ENCODE data around the gene CYP27A1. TPM values are rescaled to one million over a fixed set of nuclear protein-coding genes. Genes with fewer than 3 reads are reported as not detected.

CYP27A1 gene
- total RNA-seq, 1 experiment from 2014 or later = 0.94 TPM

- POLR2A ChIA-PET (ENCODE audit: unreplicated experiment) = no interaction called here
- no peak for DNase-seq
- H3K27me3 ChIP-seq (ENCODE audit: insufficient read depth, low read depth) = no peaks in the 10 kb centered on the region
Observed at GRCh38 chr2:218820746-218821369, 38.9 kb downstream of the CYP27A1 start.

DNA sequence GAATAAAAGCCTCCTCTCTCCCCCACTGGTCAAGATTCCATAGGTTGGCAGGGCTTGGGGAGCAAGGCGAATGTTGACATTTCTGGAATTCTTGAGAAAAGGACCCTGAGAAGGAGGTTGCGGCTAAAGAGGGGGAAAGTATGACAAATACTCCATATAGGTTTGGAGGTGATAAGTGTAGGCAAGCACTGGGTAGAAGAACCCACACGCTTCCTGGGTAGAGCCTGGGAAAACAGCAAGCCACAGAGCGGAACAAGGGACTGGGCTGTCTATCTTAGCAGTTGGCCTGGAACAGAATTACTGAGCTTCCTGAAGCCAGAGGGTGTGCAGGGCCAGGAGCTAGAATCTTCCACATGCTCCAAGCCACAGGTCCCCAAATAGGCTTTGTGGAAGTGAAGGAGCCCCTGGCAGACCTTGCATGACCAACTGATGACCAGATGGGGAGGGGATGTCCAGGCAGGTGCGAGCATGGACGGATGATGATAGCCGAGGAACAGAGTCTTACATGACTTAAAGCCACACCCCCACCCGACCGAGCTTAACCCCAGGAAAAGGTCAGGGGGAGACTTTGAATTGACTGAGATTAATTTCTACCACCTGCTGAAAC is 39.8 kb downstream of the CYP27A1 start:
- no peak for DNase-seq
- H3K27ac ChIP-seq = no peak overlapping the region
- H2AFZ ChIP-seq = no peak overlapping the region
- TF ChIP-seq EZH2 (IDR thresholded peaks at IDR 0.05; ENCODE audit: low read depth) = no peak
- TF ChIP-seq, protein P1, sequence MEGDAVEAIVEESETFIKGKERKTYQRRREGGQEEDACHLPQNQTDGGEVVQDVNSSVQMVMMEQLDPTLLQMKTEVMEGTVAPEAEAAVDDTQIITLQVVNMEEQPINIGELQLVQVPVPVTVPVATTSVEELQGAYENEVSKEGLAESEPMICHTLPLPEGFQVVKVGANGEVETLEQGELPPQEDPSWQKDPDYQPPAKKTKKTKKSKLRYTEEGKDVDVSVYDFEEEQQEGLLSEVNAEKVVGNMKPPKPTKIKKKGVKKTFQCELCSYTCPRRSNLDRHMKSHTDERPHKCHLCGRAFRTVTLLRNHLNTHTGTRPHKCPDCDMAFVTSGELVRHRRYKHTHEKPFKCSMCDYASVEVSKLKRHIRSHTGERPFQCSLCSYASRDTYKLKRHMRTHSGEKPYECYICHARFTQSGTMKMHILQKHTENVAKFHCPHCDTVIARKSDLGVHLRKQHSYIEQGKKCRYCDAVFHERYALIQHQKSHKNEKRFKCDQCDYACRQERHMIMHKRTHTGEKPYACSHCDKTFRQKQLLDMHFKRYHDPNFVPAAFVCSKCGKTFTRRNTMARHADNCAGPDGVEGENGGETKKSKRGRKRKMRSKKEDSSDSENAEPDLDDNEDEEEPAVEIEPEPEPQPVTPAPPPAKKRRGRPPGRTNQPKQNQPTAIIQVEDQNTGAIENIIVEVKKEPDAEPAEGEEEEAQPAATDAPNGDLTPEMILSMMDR (conservative IDR thresholded peaks at IDR 0.05) = no peak
- ChIA-PET CTCF (no interaction called here), POLR2A (ENCODE audit: unreplicated experiment) (no interaction called here)
- no peaks in the 10 kb centered on the region for H3K9me2 ChIP-seq (ENCODE audit: insufficient read depth)
- H3K4me3 ChIP-seq = no peak overlapping the region
- no TSS peak for BruUV-seq (replicated peaks)
- H3K36me3 ChIP-seq (ENCODE audit: low read depth) = no peaks in the 10 kb centered on the region
- no peaks in the 10 kb centered on the region for H3K79me2 ChIP-seq (ENCODE audit: low read depth)
- H3K4me2 ChIP-seq = no peak overlapping the region
- 0 out of 2 replicates have a peak, but pooled peaks cover 2% of the 10 kb centered on the region for H3F3A ChIP-seq (ENCODE audit: insufficient read depth, low read depth)
- peaks cover 2% of the 10 kb centered on the region; the same call in 1 of the 2 replicates for H3K4me1 ChIP-seq (replicated peaks; ENCODE audit: insufficient read depth)
- H3K27me3 ChIP-seq (ENCODE audit: insufficient read depth, low read depth) = no peaks in the 10 kb centered on the region
- intact Hi-C loops (cut with micrococcal nuclease; ENCODE audit: unreplicated experiment) = no loop called here
- H3K9me3 ChIP-seq (ENCODE audit: insufficient read depth, low read depth) = no peaks in the 10 kb centered on the region
- H4K20me1 ChIP-seq (ENCODE audit: insufficient read depth) = no peaks in the 10 kb centered on the region

More at GRCh38 chr2:218820746-218821369, 38.9 kb downstream of the CYP27A1 start:
- H3K9me2 ChIP-seq (ENCODE audit: insufficient read depth) = no peaks in the 10 kb centered on the region
- no peak overlapping the region for H3K4me3 ChIP-seq
- no peaks in the 10 kb centered on the region for H3K9me3 ChIP-seq (ENCODE audit: insufficient read depth, low read depth)
- no peaks in the 10 kb centered on the region for H3K36me3 ChIP-seq (ENCODE audit: low read depth)
- no peak overlapping the region for H3K27ac ChIP-seq
- intact Hi-C loops (cut with micrococcal nuclease; ENCODE audit: unreplicated experiment) = no loop called here
- H3K79me2 ChIP-seq (ENCODE audit: low read depth) = no peaks in the 10 kb centered on the region
- CTCF ChIA-PET = no interaction called here
- H2AFZ ChIP-seq = no peak overlapping the region
- BruUV-seq (replicated peaks) = no TSS peak
- peaks cover 4% of the 10 kb centered on the region; the same call in 1 of the 2 replicates for H3K4me1 ChIP-seq (replicated peaks; ENCODE audit: insufficient read depth)
- no peak overlapping the region for H3K4me2 ChIP-seq
- TF ChIP-seq EZH2 (IDR thresholded peaks at IDR 0.05; ENCODE audit: low read depth) = no peak
- TF ChIP-seq, protein P1 (conservative IDR thresholded peaks at IDR 0.05) = no peak
- H3F3A ChIP-seq (ENCODE audit: insufficient read depth, low read depth) = 0 out of 2 replicates have a peak, but pooled peaks cover 2% of the 10 kb centered on the region
- no peaks in the 10 kb centered on the region for H4K20me1 ChIP-seq (ENCODE audit: insufficient read depth)

DNA sequence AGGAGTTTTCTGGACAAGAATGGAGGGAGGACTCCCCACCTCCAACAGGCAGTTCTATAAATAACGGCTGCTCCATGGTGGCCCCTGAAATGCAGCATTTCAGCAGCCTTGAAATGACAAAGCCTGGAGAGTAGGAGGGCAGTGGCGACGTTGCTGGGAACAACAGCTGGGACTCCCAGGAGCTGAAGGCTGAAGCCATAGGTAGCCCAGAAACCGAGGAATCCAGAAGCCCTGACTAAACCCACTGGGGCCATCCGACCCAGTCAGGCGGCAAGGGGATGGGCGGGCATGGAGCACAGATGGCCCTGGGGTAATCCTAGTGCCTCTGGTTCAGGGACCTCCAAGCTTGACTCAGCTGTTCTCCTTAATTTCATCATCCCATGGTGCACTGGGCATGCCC is 40.7 kb downstream of the CYP27A1 start:
- no peaks in the 10 kb centered on the region for H3K9me3 ChIP-seq (ENCODE audit: insufficient read depth, low read depth)
- ChIA-PET CTCF (no interaction called here), POLR2A (ENCODE audit: unreplicated experiment) (no interaction called here)
- H3K27me3 ChIP-seq (ENCODE audit: insufficient read depth, low read depth) = no peaks in the 10 kb centered on the region; the same call in 1 of the 2 replicates
- H3K4me1 ChIP-seq (replicated peaks; ENCODE audit: insufficient read depth) = no peaks in the 10 kb centered on the region
- H3K4me2 ChIP-seq = no peak overlapping the region
- no peak overlapping the region for H3K4me3 ChIP-seq
- no peak for DNase-seq
- H3K36me3 ChIP-seq (ENCODE audit: low read depth) = no peaks in the 10 kb centered on the region
- BruUV-seq (replicated peaks) = no TSS peak
- H4K20me1 ChIP-seq (ENCODE audit: insufficient read depth) = no peaks in the 10 kb centered on the region
- intact Hi-C loops (cut with micrococcal nuclease; ENCODE audit: unreplicated experiment) = no loop called here
- no peaks in the 10 kb centered on the region for H3K79me2 ChIP-seq (ENCODE audit: low read depth)
- TF ChIP-seq, protein P1 (conservative IDR thresholded peaks at IDR 0.05) = no peak
- no peak for TF ChIP-seq EZH2 (IDR thresholded peaks at IDR 0.05; ENCODE audit: low read depth)
- 0 out of 2 replicates have a peak, but pooled peaks cover 2% of the 10 kb centered on the region for H3F3A ChIP-seq (ENCODE audit: insufficient read depth, low read depth)
- H3K27ac ChIP-seq = no peak overlapping the region
- H3K9me2 ChIP-seq (ENCODE audit: insufficient read depth) = no peaks in the 10 kb centered on the region
- no peak overlapping the region for H2AFZ ChIP-seq

Data from PC-9 (cell line).